Body of pancreas (tissue), 4 donors: ENCODE results near the gene ANKRD13C.

ENCODE experiments used
- POLR2A ChIP-seq, 3 donors: fragments of 450-650 bp; IDR thresholded peaks; one replicate each; pipeline ENCODE4 v1.6.1; 2016; ENCODE audit warnings: antibody characterized with exemption in 3 of 3, mild to moderate bottlenecking in 2 of 3
- TF ChIP-seq, protein P1 (sequence below), 7 experiments: fragments of 450-650 bp in 4 of 7; fragments of 200-600 bp in 3 of 7; sonication (generic) in 3 of 7; IDR thresholded peaks; one replicate each; pipeline ENCODE4 v1.5.1; 2016 to 2019; ENCODE audit warnings: antibody characterized with exemption in 7 of 7

DNA sequence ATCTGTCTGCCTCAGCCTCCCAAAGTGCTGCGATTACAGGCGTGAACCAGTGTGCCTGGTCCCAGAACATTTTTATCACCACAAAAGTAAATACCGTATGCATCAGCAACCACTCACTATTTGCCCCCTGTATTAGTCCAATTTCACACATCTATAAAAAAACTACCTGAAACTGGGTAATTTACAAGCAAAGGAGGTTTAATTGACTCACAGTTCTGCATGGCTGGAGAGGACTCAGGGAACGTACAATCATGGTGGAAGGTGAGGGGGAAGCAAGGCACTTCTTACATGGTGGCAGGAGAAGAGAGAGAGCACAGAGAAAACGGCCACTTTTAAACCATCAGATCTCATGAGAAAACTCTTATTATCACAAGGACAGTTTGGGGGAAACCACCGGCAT, 31.0 kb upstream of the ANKRD13C start:
- TF ChIP-seq POLR2A (IDR thresholded peaks at IDR 0.05) = no peak
- TF ChIP-seq, protein P1, sequence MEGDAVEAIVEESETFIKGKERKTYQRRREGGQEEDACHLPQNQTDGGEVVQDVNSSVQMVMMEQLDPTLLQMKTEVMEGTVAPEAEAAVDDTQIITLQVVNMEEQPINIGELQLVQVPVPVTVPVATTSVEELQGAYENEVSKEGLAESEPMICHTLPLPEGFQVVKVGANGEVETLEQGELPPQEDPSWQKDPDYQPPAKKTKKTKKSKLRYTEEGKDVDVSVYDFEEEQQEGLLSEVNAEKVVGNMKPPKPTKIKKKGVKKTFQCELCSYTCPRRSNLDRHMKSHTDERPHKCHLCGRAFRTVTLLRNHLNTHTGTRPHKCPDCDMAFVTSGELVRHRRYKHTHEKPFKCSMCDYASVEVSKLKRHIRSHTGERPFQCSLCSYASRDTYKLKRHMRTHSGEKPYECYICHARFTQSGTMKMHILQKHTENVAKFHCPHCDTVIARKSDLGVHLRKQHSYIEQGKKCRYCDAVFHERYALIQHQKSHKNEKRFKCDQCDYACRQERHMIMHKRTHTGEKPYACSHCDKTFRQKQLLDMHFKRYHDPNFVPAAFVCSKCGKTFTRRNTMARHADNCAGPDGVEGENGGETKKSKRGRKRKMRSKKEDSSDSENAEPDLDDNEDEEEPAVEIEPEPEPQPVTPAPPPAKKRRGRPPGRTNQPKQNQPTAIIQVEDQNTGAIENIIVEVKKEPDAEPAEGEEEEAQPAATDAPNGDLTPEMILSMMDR (IDR thresholded peaks at IDR 0.05) = no peak
